GM12878 (cell line): ENCODE results near the gene FBXL7. TPM values are rescaled to one million over a fixed set of nuclear protein-coding genes. Genes with fewer than 3 reads are reported as not detected.

ENCODE experiments used
- ATAC-seq: fragments of 200-7000 bp; cut with Tn5 transposase; 3 replicates; pipeline ENCODE4 v1.9.1; 2020; ENCODE audit warnings: mild to moderate bottlenecking, moderate library complexity
- BruUV-seq: library from RNA; stranded (reverse); fragments of 400-500 nt; replicated peaks from 2 replicates; lab custom pipeline; 2021; lab: Mats Ljungman, UMichigan
- CTCF ChIA-PET: fragments of 300-600 bp; sonication (Branson Sonifier 250); formaldehyde crosslinking; extraction: SDS; loops from one replicate; lab custom pipeline; 2021; ENCODE audit warnings: inconsistent platforms; lab: Yijun Ruan, JAX
- POLR2A ChIA-PET: fragments of 350-600 bp; formaldehyde crosslinking; extraction: SDS; loops from one replicate; lab custom pipeline; 2021; ENCODE audit warnings: inconsistent platforms; lab: Charles Lee
- RAD21 ChIA-PET: fragments of 300-600 bp; sonication (Branson Sonifier 250); formaldehyde crosslinking; loops from one replicate; lab custom pipeline; 2023; ENCODE audit warnings: antibody characterized with exemption; ENCODE audit not compliant: unreplicated experiment; lab: Charles Lee
- SMC1A ChIA-PET: fragments of 300-600 bp; sonication (Branson Sonifier 250); formaldehyde crosslinking; loops from one replicate; lab custom pipeline; 2023; ENCODE audit not compliant: unreplicated experiment, uncharacterized antibody; lab: Charles Lee
- DNase-seq: peaks from one replicate; pipeline ENCODE4 v3.0.0-alpha.2; 2011; ENCODE audit warnings: low read depth, low spot score
- FAIRE-seq: peaks from 3 replicates; lab custom pipeline; 2011; peaks lifted over from hg19 to GRCh38; lab: Jason Lieb, UNC
- H2AFZ ChIP-seq: 2 replicates; pipeline ENCODE4 v1.6.0; 2011; ENCODE audit warnings: low read depth, low read length, control low read depth; ENCODE audit not compliant: control insufficient read depth
- H3K27ac ChIP-seq: 2 replicates; pipeline ENCODE4 v1.5.1; 2011; ENCODE audit warnings: control low read depth; ENCODE audit not compliant: control insufficient read depth, insufficient read depth
- H3K27me3 ChIP-seq, 2 experiments: replicated peaks in 1 of 2; 2 replicates each; pipeline versions ENCODE4 v1.6.0 to v1.6.1; 2011; ENCODE audit warnings: low read length in 1 of 2; ENCODE audit not compliant: control insufficient read depth in 2 of 2, insufficient read depth in 2 of 2
- H3K36me3 ChIP-seq, 2 experiments: 2 replicates each; pipeline ENCODE4 v1.5.1; 2011; ENCODE audit warnings: low read length in 1 of 2; ENCODE audit not compliant: control insufficient read depth in 2 of 2, insufficient read depth in 2 of 2
- H3K4me1 ChIP-seq: 2 replicates; pipeline ENCODE4 v1.6.1; 2011; ENCODE audit warnings: mild to moderate bottlenecking, low read length, moderate library complexity, mixed read lengths; ENCODE audit not compliant: control insufficient read depth, insufficient read depth
- H3K4me2 ChIP-seq: 2 replicates; pipeline ENCODE4 v1.6.0; 2011; ENCODE audit warnings: control low read depth; ENCODE audit not compliant: control insufficient read depth, insufficient read depth
- H3K4me3 ChIP-seq: fragments of 200-600 bp; sonication (generic); 2 replicates; pipeline ENCODE4 v1.5.1; 2016
- H3K79me2 ChIP-seq: 2 replicates; pipeline ENCODE4 v1.6.0; 2011; ENCODE audit warnings: low read length; ENCODE audit not compliant: control insufficient read depth, insufficient read depth
- H3K9ac ChIP-seq: 2 replicates; pipeline ENCODE4 v1.8.0; 2011; ENCODE audit warnings: low read length, control low read depth, mixed read lengths; ENCODE audit not compliant: control insufficient read depth, insufficient read depth
- H3K9me3 ChIP-seq: replicated peaks from 3 replicates; pipeline ENCODE4 v1.5.1; 2011; ENCODE audit warnings: mild to moderate bottlenecking, low read length; ENCODE audit not compliant: control insufficient read depth, insufficient read depth
- H4K20me1 ChIP-seq: 2 replicates; pipeline ENCODE4 v1.6.0; 2011; ENCODE audit not compliant: control insufficient read depth, insufficient read depth
- CBX5 ChIP-seq: sonication (generic); IDR thresholded peaks from 2 replicates; pipeline ENCODE4 v1.6.1; 2016; ENCODE audit warnings: low read depth, moderate library complexity, mild to moderate bottlenecking, inconsistent platforms
- IRF4 ChIP-seq: IDR thresholded peaks from 2 replicates; pipeline ENCODE4 v1.6.1; 2011; ENCODE audit warnings: low read depth, low read length
- WGBS: methylation state at CpG from one replicate; pipeline ENCODE4 v1.1.6; 2016; ENCODE audit warnings: low lambda C conversion rate; ENCODE audit not compliant: insufficient replicate concordance, insufficient coverage; ENCODE audit errors: missing lambda C conversion rate; 5-methylcytosine and 5-hydroxymethylcytosine counted together
- in situ Hi-C: fragments of 300-500 bp; cut with MboI; formaldehyde crosslinking; loops from 9 replicates; pipeline ENCODE4 v1.14.3; 2018; ENCODE audit warnings: mixed read lengths
- intact Hi-C: fragments of 100-400 bp; cut with micrococcal nuclease; formaldehyde crosslinking; loops from one replicate; pipeline ENCODE4 v1.14.2; 2022; ENCODE audit not compliant: unreplicated experiment
- polyA plus RNA-seq, 11 experiments: library from polyadenylated mRNA; depleted of rRNA in 4 of 11; unstranded in 6 of 11; stranded (reverse) in 5 of 11; fragments of >200 nt; fragmentation: Nextera tagmentation in 4 of 11; fragmentation: Illumina TruSeq in 1 of 11; extraction: Ambion mirVana in 4 of 11; extraction: Trizol in 1 of 11; gene quantifications; 1 replicate in 1 of 11; 2 replicates in 10 of 11; pipeline versions ENCODE4 v1.2.1 to v1.2.3, GENCODE V29; 2011 to 2016; ENCODE audit warnings: inconsistent platforms in 2 of 11, missing spikeins in 2 of 11, low read depth in 1 of 11
- total RNA-seq, 4 experiments: library from RNA; depleted of rRNA in 3 of 4; stranded (reverse); fragments of >200 nt in 3 of 4; fragmentation: Illumina TruSeq in 1 of 4; extraction: Trizol in 1 of 4; gene quantifications; 2 replicates each; pipeline versions ENCODE4 v1.2.1 to v1.2.3, GENCODE V29; 2013 to 2021
- TF ChIP-seq, protein P1 (sequence below): fragments of 450-650 bp; IDR thresholded peaks from 2 replicates; pipeline ENCODE4 v1.6.1; 2016; ENCODE audit warnings: mild to moderate bottlenecking, moderate library complexity, borderline replicate concordance

FBXL7 gene
- total and polyA plus RNA-seq, 10 of the 15 experiments (the other 5 are each of a cell fraction or from before 2014, with no cell fraction given): 0.03 to 0.44 (median 0.16) TPM

DNA sequence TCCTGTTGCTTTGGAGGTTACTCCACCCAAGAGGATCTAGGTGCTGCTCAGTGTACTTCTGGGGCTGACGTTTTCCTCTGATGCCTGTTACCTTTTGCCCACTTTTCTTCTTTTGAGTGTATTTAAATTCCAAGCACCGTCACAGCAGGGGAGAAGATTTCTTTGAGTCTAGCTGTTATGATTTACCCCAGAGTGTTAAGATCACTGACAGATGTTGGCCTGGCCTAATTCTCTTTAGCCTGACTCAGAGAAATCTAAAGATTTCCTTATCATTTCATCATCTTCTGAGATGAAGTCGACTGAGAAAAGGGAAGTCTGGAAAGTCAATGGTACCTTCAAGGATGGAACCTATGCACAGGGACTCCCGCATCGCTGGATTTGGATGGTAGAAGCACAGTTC lies 191.5 kb downstream of the FBXL7 start:
- no peak for DNase-seq
- in situ Hi-C loops: no loop called here
- RAD21 ChIA-PET: no interaction called here
- SMC1A ChIA-PET: no interaction called here
- no peak for FAIRE-seq
- TF ChIP-seq CBX5 (no peak), IRF4 (no peak)
- TF ChIP-seq, protein P1, sequence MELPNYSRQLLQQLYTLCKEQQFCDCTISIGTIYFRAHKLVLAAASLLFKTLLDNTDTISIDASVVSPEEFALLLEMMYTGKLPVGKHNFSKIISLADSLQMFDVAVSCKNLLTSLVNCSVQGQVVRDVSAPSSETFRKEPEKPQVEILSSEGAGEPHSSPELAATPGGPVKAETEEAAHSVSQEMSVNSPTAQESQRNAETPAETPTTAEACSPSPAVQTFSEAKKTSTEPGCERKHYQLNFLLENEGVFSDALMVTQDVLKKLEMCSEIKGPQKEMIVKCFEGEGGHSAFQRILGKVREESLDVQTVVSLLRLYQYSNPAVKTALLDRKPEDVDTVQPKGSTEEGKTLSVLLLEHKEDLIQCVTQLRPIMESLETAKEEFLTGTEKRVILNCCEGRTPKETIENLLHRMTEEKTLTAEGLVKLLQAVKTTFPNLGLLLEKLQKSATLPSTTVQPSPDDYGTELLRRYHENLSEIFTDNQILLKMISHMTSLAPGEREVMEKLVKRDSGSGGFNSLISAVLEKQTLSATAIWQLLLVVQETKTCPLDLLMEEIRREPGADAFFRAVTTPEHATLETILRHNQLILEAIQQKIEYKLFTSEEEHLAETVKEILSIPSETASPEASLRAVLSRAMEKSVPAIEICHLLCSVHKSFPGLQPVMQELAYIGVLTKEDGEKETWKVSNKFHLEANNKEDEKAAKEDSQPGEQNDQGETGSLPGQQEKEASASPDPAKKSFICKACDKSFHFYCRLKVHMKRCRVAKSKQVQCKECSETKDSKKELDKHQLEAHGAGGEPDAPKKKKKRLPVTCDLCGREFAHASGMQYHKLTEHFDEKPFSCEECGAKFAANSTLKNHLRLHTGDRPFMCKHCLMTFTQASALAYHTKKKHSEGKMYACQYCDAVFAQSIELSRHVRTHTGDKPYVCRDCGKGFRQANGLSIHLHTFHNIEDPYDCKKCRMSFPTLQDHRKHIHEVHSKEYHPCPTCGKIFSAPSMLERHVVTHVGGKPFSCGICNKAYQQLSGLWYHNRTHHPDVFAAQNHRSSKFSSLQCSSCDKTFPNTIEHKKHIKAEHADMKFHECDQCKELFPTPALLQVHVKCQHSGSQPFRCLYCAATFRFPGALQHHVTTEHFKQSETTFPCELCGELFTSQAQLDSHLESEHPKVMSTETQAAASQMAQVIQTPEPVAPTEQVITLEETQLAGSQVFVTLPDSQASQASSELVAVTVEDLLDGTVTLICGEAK: no peak
- no peaks in the 10 kb centered on the region for H3K36me3 ChIP-seq
- H3K4me2 ChIP-seq: no peak overlapping the region
- intact Hi-C loops: no loop called here
- no peak overlapping the region for H2AFZ ChIP-seq
- no peaks in the 10 kb centered on the region for H3K27me3 ChIP-seq
- no peak overlapping the region for H3K9ac ChIP-seq
- H3K9me3 ChIP-seq: no peaks in the 10 kb centered on the region
- POLR2A ChIA-PET: no interaction called here
- H3K79me2 ChIP-seq: no peaks in the 10 kb centered on the region
- BruUV-seq: no TSS peak
- CTCF ChIA-PET: no interaction called here
- 44% methylated on average over 5 of the region's 5 CpGs for WGBS
- H3K4me1 ChIP-seq: no peaks in the 10 kb centered on the region
- H3K4me3 ChIP-seq: no peak overlapping the region
- ATAC-seq: no peak
- H4K20me1 ChIP-seq: no peaks in the 10 kb centered on the region
- H3K27ac ChIP-seq: no peak overlapping the region
